Measurements from ENCODE around the gene HK2.

Gene HK2

DNA sequence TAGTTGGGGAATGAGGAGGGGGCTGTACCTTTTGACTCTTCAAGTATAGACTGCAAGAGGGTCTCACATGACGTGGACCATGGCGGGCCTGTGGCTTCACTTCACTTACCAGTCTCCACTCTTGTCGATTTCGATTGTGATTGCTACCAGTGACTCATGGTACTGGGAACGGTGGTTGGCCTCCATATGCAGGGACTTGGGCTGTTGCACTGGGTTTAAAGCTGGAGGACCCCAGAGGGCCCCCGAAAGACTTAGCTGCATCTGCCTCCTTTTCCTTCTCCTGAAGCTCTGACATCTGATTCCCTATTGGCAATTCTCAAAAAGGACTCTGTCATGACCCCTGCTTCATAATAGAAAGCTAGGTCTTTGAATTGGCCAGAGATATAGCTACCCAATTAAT is 43.4 kb downstream of the HK2 start:
- DNase-seq (ENCODE audit: low read depth in 2 of 2): no peak

DNA sequence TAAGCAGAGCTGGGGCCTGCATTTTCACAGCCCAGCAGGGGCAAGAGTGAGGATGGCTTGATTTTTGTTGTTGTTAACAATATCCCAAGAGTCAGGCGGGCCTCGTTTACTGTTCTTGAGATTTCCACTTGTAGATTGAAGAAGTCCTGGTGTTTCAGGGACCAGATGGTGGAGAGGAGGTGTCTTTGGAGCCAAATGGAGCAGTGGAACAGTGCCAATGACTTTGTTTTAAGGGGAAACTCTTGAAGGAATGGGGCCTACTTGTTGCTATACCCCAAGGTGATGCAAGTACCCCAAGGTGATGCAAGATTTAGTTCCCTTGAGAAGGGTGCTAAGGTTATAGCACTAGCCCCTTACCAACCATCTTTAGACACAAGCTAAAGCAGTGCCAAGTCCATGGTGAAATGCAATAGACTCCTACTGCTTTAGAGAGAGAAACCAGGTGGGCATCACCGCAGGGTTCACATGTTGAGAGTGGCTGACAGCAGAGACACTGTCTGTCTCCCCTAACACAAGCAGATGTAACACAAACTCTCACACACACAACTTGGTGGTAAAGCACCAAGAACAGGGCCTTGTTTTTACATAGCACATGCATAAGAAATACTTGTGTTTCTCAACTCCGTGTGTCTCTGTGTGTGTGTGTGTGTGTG is 44.0 kb downstream of the HK2 start:
- no peak for DNase-seq (ENCODE audit: low read depth in 2 of 2)

DNA sequence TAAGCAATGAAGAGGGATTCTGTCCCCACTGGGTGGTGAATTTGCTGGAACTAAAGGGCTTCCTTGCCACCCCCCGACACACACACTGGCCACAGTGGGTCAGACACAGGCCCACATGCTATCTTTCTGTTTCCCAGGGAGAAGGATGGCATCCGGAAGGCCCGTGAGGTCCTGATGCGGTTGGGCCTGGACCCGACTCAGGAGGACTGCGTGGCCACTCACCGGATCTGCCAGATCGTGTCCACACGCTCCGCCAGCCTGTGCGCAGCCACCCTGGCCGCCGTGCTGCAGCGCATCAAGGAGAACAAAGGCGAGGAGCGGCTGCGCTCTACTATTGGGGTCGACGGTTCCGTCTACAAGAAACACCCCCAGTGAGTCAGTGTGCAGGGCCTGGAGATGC is 44.6 kb downstream of the HK2 start:
- DNase-seq (ENCODE audit: low read depth in 2 of 2): no peak

DNA sequence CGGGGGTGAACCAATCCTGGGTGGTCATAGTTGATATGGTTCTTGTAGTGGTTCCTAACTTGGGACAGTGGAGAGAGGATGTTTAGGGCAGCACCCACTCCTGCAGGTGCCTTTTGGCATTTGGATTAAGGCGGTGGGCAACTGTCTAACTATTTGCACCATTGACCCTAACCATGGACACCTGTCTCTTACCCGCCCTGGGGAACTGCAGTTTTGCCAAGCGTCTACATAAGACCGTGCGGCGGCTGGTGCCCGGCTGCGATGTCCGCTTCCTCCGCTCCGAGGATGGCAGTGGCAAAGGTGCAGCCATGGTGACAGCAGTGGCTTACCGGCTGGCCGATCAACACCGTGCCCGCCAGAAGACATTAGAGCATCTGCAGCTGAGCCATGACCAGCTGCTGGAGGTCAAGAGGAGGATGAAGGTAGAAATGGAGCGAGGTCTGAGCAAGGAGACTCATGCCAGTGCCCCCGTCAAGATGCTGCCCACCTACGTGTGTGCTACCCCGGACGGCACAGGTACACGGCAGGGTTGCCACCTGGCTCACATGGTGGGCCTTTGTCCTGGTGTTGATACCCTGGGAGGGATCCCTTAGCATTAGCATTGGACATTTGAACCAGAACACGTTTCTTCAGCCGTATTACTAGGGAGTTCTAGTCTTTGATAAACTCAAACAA is 46.3 kb downstream of the HK2 start:
- DNase-seq (ENCODE audit: low read depth in 2 of 2): no peak

DNA sequence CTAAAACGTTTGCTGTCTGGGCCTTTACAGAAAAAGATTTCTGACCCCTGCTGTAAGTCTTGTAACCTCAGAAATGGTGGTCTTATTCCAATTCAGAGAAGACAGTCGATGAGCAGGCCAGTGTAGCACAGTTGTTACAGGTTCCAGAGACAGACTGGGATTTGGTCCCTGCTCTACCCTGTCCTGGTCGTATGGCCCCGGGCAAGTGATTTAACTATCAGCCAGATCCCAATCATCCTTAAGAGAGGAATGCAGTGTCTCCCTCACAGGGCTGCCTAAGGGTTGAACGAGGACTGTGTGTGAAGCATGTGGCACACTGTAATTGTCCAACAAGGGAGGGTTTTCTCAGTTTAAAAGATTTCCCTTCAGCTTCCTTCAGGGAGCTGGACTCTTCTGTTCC is 47.2 kb downstream of the HK2 start:
- no peak for DNase-seq (ENCODE audit: low read depth in 2 of 2)

DNA sequence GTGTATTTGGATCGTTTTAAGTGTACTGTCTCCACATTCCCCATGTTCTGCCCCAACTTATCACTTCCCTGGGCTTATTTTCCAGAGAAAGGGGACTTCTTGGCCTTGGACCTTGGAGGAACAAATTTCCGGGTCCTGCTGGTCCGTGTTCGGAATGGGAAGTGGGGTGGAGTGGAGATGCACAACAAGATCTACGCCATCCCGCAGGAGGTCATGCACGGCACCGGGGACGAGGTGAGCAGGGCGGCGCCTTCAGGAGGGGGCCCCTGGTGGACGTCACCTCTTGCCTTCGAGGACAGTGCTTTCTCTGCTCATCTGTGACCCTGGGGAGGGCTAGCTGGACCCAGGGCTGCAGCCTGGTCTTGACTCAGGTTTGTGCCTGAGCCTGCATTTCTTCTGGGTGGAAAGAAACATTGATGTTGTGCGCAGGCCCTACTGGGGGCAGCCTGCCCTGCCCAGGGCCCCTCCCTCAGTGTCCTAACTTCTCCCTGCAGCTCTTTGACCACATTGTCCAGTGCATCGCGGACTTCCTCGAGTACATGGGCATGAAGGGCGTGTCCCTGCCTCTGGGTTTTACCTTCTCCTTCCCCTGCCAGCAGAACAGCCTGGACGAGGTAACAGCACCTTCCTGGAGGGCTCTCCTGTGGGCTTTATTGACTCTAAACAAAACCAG is 47.8 kb downstream of the HK2 start:
- DNase-seq (ENCODE audit: low read depth in 2 of 2): no peak

DNA sequence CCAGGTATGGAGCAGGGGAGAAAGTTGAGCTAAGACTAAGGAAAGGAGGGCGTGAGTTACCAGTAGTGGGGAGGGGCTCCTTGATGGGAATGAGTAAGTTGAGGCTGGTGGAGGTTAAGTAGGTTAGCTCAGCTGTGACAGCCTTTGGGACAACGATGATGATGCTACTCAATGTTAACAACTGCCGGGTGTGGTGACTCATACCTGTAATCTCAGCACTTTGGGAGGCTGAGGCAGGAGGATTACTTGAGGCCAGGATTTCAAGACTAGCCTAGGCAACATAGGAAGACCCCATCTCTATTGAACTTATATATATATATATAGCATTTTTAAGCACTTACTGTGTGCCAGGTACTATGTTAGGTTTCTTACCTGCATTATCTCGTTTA is 48.4 kb downstream of the HK2 start:
- DNase-seq (ENCODE audit: low read depth in 2 of 2): no peak

DNA sequence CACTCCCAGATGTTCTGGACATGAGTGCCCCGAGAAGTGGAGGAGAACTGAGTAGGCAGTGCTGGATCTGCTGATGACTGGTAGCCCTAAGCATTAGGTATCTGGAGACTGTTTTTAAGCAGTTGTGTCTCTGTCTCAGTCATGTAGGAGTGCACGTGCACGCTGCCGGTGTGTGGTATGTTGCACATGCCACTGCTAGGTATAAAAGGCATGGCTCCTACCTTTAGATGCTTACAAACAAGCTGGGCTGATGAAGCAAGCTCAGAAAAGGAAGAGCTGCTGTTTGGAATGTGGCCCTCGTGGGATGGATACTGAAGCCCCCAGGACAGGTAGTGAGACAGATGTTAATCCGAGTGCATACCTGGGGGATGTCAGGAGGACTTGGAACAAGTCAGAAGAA is 49.1 kb downstream of the HK2 start:
- no peak for DNase-seq (ENCODE audit: low read depth in 2 of 2)

DNA sequence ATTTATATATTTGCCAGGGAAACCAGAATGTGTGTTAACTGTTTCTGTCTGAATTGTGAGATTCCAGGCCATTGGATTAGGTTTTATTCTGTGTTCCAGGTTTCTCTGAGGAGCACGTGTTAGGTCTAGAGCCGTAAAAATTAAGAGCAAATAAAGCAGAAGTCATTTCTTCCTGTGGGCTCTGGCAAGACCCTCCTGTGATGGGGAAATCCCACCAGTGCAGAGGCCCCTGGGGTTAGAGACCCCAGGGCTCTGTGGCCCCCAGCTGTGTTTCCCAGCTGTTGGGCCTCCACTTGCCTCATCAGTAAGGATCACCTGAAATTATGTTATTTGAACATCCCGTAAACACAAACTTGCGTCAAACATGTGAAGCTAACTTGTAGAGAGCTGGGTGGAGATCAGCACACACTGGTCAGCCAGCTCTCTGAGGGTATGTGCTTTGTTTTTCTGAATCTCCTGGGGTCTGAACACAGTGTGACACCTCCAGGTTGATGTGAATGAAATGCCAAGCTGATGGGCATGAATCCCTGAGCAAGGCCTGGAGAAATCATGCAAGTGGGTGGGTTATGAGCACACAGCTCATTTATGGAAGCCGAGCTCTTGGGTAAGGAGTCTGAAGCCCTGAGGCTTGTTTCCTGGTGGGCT is 50.3 kb downstream of the HK2 start:
- DNase-seq (ENCODE audit: low read depth in 2 of 2): no peak

DNA sequence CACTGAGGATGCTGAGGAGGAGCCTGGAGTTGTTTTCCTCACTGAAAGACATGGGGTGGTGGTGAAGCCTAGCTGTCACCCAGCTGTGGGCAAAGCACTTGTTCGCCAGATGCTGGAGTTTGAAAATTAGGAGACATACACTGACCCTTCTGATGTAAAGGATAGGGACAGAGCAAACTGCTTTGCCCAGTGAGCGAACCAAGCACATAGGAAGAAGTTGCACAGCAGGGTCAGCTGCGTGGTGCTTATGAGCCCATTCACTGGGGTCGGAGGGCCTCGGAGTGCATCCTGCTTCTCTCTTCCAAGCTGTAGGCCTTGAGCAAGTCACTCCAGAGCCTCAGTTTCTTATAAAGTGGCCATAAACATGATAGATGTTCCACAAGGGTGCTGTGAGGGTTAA is 50.9 kb downstream of the HK2 start:
- DNase-seq (ENCODE audit: low read depth in 2 of 2): no peak

DNA sequence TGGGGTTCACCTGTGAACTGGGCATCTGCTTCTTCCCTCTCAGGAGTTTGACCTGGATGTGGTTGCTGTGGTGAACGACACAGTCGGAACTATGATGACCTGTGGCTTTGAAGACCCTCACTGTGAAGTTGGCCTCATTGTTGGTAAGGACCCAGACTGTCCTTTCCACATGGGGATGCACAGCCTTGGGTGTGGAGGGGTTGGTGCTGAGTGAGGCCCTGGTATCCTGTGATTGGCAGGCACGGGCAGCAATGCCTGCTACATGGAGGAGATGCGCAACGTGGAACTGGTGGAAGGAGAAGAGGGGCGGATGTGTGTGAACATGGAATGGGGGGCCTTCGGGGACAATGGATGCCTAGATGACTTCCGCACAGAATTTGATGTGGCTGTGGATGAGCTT is 52.3 kb downstream of the HK2 start:
- DNase-seq (ENCODE audit: low read depth in 2 of 2): no peak

DNA sequence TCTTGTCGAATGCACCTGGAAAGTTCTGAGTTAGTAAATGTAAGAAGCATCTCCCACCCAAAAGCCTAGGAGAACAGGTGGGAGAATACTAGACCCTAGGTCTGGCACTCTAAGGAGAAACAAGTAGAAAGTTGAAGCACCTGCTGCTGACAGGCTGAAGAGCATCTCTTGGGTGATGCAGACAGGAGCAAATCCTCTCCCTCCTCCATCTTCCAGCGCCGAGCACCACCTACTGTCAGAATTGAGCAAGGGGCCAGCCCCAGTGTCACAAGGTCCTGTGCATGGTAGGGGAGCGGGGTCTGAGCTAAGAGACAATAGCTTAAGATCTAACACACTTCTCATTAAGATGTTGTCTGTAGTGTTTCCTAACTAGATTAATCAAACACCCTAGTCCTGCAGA is 52.9 kb downstream of the HK2 start:
- DNase-seq (ENCODE audit: low read depth in 2 of 2): no peak

DNA sequence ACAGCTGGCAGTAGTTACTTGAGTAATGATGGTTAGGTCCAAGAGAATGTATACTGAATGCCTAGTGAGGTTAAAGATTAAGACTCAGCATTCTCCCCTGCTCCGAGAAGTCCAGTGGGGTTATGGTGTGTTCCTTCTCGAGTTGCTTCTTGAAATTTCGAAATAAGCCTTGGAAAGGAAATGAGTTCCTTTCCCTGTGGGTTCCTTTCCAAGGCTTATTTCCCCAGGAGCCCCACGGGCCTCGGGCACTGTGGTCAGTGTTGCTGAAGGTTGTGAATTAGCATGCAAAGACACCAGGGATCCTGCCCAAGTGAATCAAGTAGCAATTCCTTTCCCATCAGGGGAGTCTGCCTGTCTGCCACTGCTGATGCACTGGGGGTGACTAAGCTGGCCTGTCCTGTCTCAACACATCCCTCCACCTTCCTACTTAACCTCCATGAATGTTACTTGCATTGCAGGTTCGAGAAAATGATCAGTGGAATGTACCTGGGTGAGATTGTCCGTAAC is 53.6 kb downstream of the HK2 start:
- no peak for DNase-seq (ENCODE audit: low read depth in 2 of 2)

DNA sequence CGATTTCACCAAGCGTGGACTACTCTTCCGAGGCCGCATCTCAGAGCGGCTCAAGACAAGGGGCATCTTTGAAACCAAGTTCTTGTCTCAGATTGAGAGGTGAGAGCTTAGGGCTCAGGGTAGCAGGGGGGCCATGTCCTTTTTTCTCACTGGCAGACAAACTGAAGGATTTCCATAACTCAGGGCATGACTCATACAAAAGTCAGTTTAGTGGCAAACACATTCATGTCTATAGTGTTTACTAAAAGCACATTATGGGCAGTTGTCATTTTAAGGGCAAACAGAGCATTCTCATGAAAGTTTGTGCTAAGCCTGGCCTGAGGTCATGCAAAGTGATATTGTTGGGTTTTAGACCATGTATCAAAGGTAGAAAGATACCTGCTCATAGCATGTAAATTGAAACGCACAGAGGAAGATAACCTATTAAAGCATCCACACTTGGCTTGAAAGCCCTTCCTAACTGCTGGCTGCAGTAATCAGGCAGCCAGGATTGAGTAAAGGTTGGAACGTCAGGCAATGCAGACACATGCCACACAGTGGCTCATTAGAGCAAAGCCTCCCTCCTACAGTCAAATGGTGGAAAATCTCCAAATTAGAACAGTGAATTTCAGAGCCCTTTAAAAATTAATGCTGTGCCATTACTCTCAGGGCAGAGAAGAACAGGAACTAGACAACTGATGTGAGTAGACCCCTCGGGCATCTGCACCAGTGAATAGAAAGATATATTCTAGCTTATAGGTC is 54.2 kb downstream of the HK2 start:
- no peak for DNase-seq (ENCODE audit: low read depth in 2 of 2)

DNA sequence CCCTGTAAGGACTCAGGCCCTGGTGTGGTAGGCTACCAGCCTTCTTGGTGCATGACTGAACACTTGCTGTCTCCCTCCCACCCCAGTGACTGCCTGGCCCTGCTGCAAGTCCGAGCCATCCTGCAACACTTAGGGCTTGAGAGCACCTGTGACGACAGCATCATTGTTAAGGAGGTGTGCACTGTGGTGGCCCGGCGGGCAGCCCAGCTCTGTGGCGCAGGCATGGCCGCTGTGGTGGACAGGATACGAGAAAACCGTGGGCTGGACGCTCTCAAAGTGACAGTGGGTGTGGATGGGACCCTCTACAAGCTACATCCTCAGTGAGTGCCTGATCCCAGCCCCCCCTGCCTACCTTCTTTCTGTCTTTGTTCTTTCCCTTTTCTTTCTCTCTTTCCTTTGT is 55.2 kb downstream of the HK2 start:
- no peak for DNase-seq (ENCODE audit: low read depth in 2 of 2)

DNA sequence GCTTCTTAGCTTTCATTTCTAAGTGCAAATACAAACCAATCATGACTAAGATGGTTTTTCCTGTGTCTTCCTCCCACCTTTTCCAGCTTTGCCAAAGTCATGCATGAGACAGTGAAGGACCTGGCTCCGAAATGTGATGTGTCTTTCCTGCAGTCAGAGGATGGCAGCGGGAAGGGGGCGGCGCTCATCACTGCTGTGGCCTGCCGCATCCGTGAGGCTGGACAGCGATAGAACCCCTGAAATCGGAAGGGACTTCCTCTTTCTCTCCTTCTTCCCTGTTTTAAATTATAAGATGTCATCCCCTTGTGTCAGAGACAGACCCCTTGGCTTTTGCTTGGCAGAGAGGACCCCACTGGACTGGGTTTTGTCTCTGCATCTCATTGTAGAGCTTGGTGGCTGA is 56.8 kb downstream of the HK2 start:
- no peak for DNase-seq (ENCODE audit: low read depth in 2 of 2)

DNA sequence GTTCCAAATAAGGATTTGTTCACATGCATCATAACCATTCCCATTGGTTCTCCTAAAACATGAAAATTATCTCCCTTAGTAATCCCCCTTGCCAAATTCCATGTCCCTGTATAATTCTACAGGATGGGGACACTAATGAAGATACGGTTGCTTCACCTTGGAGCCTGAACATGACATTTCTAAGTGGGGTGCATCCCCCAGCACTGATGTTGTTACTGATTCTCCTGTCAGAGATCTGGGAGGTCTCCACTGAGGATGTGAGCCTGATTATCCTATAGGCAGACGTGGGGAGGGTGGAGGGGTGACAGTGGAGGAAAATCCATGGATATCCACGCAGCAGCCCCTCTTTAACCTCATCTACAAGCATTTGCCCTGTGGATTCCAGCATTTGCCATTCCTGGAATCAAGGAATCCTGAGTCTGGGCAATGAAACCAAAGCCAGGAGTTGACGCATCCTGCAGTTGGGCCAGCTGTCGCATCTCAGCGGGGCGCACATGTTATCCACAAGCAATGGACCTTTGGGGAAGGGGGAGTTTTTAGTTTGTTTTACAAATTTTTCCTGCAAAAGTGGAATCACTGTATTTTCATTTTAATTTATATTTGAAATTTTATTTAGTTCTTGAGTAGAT is 57.3 kb downstream of the HK2 start:
- DNase-seq (ENCODE audit: low read depth in 2 of 2): no peak

DNA sequence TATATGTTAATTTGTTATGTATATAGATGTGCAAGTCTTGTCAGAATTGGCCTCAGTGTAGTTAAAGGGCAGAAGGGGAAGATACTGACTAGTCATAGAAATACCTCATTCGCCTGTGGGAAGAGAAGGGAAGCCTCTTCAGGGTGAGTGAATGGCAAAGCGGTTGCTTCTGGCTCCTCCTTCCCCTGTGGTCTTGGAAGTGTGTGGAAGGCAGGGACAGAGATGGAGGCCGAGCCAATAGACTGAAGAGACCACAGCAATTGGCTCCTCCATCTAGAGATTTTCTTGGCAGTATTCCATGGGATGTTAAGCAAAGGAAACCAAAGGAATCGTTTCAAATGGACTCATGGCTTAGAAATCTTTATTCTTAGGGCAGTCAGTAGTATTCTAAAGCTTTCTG is 57.9 kb downstream of the HK2 start:
- DNase-seq (ENCODE audit: low read depth in 2 of 2): peak in 1 of 2 experiments; percentile 10

DNA sequence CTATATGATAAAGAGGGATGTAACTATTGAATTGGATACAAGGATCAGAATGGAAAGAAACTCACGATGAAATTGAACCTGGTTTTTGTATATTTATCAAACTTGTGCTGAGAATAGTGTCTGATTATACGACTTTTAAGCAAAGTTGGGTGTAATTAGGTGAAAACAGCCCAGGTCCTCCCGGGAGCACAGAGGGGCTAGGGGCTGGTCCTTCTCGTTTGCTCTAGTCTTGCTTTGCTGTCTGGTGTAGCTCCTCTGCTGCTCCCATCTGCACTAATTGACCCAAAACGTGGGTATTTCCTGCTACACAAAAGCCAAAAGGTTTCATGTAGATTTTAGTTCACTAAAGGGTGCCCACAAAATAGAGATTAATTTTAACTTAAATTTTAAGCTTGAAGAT is 58.7 kb downstream of the HK2 start:
- no peak for DNase-seq (ENCODE audit: low read depth in 2 of 2)

DNA sequence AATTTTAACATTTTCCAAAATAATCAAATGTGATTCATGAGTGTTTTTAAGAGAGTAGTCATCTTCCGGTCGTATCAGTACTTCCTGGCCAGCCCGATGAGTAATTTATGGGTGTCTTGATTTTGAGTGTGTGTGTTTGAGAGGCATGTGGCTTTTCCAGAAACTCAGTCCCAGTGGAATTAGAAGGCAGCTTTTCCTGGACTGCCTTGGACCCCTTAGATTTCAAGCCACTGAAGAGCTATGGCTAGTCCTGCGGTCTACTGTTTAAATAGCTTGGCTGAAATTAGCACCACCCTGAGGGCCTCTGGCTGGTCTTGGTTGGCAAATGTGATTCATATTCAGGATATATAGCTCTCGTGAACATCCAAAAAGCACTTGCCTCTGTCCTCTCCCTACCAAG is 59.4 kb downstream of the HK2 start:
- peak in 1 of 2 experiments; percentile 36 for DNase-seq (ENCODE audit: low read depth in 2 of 2)

DNA sequence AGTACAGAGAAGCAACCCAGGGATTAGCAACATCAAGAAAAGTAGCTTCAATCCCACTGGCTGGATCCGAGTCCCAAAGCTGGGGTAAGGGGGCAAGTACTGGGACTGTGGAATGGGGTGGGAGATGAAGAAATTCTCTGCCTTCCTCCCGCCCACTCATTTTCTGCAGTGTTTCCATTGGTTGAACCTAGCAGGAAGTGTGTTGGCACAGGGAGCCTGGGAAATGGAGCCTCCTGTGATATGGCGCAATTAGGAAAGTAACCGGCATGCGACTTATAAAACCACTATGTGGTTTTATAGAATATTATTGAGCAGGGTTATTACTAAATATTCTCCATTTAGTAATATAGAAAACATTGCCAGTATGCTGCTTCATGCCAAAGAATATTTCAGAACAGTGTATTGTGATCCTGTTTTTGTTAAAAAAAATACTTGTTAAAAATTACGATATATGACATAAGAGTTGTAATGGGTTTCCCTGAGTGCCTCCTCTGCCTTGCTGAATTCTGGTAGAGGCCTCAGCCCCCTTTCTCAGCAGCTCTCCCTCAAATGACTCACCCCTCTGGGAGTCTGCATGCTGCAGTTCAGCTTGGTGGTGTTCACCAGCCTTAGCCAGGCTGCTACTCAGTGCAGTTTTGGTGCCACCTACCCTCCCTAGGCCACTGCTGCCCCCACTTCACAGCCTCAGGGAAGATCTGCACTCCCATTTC is 60.5 kb downstream of the HK2 start:
- DNase-seq (ENCODE audit: low read depth in 2 of 2): peak; percentile 58 to 67

All from fibroblast of skin of left biceps (primary cell).